Muscle layer of duodenum (tissue), 2 donors: ENCODE measurements around the gene ABCG1.

Experiments used
- H3K27ac ChIP-seq: one replicate; pipeline ENCODE4 v1.7.0; 2013; ENCODE audit warnings: mild to moderate bottlenecking, low read length
- H3K27me3 ChIP-seq: one replicate; pipeline ENCODE4 v1.7.0; 2013; ENCODE audit warnings: low read depth, mild to moderate bottlenecking, control low read depth, low read length
- H3K36me3 ChIP-seq, 2 donors: one replicate each; pipeline ENCODE4 v1.7.0; 2013; ENCODE audit warnings: low read length in 2 of 2, control low read depth in 1 of 2, mild to moderate bottlenecking in 1 of 2; ENCODE audit not compliant: insufficient read depth in 2 of 2, control insufficient read depth in 1 of 2
- H3K4me1 ChIP-seq, 2 donors: one replicate each; pipeline ENCODE4 v1.7.0; 2013; ENCODE audit warnings: low read length in 2 of 2, mild to moderate bottlenecking in 2 of 2, control low read depth in 1 of 2, moderate library complexity in 1 of 2; ENCODE audit not compliant: insufficient read depth in 2 of 2, control insufficient read depth in 1 of 2
- H3K4me3 ChIP-seq, 2 donors: one replicate each; pipeline ENCODE4 v1.7.0; 2013; ENCODE audit warnings: low read length in 2 of 2, low read depth in 1 of 2, mild to moderate bottlenecking in 1 of 2
- H3K9me3 ChIP-seq, 2 donors: one replicate each; pipeline ENCODE4 v1.7.0; 2013; ENCODE audit warnings: low read length in 2 of 2, control low read depth in 1 of 2, mild to moderate bottlenecking in 1 of 2; ENCODE audit not compliant: control insufficient read depth in 1 of 2
- donor health status: healthy.

ABCG1 gene

DNA sequence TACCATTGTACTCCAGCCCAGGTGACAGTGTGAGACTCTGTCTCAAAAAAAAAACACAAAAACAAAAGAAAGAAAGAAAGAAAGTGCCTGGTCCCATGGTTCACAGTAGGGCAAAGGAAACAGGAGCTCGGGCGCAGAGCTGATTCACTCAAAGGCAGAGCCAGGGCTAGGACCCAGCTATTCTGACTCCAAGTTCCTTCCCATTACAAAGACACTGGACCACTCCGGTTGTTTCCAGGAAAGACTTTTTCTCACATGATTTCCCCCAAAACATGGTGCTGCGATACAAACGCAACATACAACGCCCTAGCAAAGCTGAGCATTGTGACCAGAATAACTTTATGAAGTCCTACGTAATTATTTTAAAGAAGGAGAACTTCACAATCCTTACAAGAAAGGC lies 10.7 kb downstream of the ABCG1 start:
- H3K9me3 ChIP-seq = no peaks in the 10 kb centered on the region
- no peak overlapping the region for H3K27ac ChIP-seq
- H3K4me3 ChIP-seq = no peak overlapping the region
- peaks cover 33 to 51% of the 10 kb centered on the region in 2 donors for H3K4me1 ChIP-seq
- no peaks in the 10 kb centered on the region for H3K27me3 ChIP-seq
- H3K36me3 ChIP-seq = peaks cover 0 to 4% of the 10 kb centered on the region in 2 donors

DNA sequence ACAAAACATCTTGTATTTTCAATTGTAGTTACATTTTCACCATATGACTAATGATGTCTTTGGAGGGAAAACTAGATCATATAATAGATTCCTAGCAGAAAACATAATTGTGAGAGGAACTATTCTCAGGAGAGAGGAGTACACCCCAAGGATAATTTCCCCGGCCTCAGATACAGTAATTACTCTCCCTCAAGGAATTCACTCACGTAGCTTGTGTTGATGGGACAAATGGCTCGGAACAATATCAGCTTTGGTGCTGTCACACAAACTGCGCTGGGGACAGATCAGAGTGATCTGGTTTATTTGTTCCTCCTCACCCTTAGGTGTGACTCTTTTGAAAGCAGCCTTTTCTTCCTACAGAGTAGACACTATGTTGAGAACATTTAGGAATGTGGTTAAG lies 11.2 kb downstream of the ABCG1 start:
- Histone ChIP-seq H3K4me3 (no peak overlapping the region), H3K4me1 (peaks cover 35 to 55% of the 10 kb centered on the region in 2 donors), H3K36me3 (peaks cover 0 to 4% of the 10 kb centered on the region in 2 donors), H3K27ac (no peak overlapping the region), H3K9me3 (no peaks in the 10 kb centered on the region), H3K27me3 (no peaks in the 10 kb centered on the region)

DNA sequence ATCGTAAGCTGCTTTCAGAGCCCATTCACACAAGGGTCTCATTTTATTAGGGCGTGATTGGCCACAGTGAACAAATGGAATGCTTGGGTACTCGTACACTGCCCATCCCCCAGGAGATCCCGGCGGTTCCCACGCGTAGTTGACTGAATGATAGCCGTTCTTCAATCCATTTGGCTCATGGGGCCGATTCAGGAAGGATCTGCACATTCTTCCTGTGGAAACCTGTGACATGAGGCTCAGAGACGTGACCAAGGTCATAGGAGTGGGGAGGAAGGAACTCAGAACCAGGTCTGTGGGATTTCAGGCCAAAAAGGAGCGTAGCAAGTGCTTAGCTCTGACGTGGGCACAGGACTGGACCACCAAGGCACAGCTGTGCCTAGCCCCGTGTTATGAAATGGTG lies 11.7 kb downstream of the ABCG1 start:
- H3K27ac ChIP-seq = no peak overlapping the region
- peaks cover 40 to 57% of the 10 kb centered on the region in 2 donors for H3K4me1 ChIP-seq
- H3K27me3 ChIP-seq = no peaks in the 10 kb centered on the region
- H3K9me3 ChIP-seq = no peaks in the 10 kb centered on the region
- no peak overlapping the region for H3K4me3 ChIP-seq
- H3K36me3 ChIP-seq = peaks cover 0 to 4% of the 10 kb centered on the region in 2 donors

DNA sequence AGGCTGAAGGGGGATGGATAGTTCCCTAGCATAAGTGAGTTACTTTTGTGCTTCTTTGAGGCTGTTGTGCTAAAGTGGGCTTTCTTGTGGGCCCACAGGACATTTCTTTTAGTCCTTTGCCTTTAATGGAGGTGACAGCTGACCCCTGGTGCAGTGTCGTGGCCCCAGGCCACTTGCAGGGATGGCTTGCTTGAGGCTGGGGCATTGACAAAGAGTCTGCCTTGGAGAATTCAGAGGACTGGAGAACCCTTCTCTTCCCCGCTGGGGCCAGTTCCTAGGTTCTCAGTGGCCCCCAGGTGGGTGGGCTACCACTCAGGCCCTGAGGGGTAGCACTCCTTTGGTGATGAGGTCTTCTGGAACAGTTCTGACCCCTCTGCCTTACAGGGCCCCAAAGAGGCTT lies 12.8 kb downstream of the ABCG1 start:
- Histone ChIP-seq H3K4me3 (no peak overlapping the region), H3K27me3 (no peaks in the 10 kb centered on the region), H3K27ac (no peak overlapping the region), H3K36me3 (no peaks in the 10 kb centered on the region), H3K4me1 (peaks cover 40 to 65% of the 10 kb centered on the region in 2 donors), H3K9me3 (no peaks in the 10 kb centered on the region)

DNA sequence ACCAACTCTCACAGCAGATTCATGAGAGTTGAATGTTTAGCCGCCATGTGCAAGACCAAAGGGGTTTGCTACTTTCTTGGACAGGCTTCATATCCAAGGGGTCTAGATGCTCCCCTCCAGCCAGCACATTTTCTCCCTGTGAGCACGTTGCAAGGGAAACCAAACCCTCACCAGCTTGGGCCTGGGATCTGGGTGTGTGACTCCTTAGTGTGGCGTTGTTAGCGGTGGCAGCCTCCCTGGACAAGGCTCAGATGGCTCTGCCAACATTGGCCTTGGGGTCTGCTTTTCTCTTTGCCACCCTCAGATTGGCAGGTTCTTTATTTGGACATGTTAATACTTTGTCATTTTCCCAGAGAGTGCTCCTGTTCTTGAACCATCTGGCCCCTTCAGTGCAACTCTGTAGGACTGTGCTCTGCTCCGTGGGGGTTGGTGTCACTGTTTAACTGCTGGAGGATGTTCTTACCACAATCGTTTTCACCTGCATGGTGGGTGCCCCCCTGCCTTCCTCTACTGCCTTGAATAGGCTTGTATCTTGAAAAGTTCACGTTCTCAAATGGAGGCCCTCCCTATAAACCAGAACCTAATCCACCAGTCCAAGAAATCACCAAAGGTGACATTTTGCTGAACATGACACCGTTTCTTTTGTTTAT lies 13.4 kb downstream of the ABCG1 start:
- Histone ChIP-seq H3K4me3 (no peak overlapping the region), H3K36me3 (no peaks in the 10 kb centered on the region), H3K9me3 (no peaks in the 10 kb centered on the region), H3K27ac (peak overlapping the region; percentile 76), H3K4me1 (peaks cover 40 to 65% of the 10 kb centered on the region in 2 donors), H3K27me3 (no peaks in the 10 kb centered on the region)

DNA sequence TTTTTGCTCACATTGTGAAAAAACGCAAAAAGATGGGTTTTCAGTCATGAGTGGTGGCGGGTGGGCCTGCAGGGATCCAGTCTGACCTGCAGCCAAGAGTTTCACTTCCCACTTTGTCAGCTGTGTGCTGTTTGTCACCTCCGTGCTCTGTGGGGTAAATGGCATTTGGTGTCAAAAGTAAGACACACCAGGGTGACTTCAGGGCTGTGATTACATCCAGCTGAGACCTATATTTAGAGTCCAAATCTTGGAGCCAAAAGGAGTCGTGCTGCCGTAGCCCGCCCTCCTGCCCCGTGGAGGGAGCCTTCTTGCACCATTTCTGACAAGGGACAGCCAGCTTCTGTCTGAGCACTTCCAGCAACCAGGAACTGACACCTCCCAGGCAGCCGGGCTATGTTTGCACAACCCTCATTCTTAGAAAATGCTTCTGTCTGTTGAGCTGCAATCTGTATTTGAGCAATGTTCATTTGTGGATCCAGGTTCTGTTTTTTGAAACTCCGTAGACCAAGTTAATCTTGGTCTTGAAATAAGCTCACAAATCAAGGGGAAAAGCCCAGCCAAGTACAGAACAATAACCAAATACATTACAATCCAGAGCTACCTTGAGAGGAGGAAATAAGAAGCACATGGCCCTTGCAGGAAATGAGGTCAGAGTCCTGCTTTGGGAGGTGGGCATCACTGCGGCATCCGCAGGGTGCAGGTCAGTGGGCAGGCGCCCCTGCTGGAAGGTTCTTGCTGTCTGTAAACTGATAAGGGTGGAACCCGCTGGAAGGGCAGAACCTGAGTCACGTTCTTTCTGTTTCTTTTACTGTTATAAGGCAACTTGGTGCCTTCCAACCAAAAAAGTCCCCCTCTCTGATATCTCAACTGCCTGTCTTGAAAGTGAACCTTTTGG lies 14.4 kb downstream of the ABCG1 start:
- Histone ChIP-seq H3K36me3 (no peaks in the 10 kb centered on the region), H3K4me3 (peak overlapping the region in 1 of 2 donors; percentile 66), H3K27ac (peak overlapping the region; percentile 76), H3K9me3 (no peaks in the 10 kb centered on the region), H3K27me3 (no peaks in the 10 kb centered on the region), H3K4me1 (peaks cover 38 to 63% of the 10 kb centered on the region in 2 donors)

DNA sequence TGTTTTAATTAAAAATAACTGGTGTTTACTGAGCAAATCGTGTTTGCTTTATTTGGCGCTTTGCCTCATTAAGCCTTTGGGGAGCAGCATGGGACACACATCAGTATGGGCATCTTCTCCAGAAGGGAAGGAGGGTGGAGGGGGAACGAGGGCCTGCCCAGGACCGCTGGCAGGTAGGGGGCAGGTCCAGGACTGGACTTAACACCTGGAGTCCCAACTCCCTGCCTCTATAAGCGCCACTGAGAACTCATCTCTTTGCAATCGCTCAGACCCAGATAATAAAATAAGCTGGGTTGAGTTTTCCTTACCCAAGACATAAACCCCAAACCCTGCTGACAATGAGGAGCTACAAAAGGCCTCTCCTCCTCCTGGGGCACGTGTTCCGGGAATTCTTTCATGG lies 15.1 kb downstream of the ABCG1 start:
- H3K27me3 ChIP-seq = no peaks in the 10 kb centered on the region
- H3K4me1 ChIP-seq = peaks cover 32 to 56% of the 10 kb centered on the region in 2 donors
- no peaks in the 10 kb centered on the region for H3K36me3 ChIP-seq
- no peaks in the 10 kb centered on the region for H3K9me3 ChIP-seq
- H3K27ac ChIP-seq = peak overlapping the region; percentile 76
- H3K4me3 ChIP-seq = peak overlapping the region; percentile 17 to 66

DNA sequence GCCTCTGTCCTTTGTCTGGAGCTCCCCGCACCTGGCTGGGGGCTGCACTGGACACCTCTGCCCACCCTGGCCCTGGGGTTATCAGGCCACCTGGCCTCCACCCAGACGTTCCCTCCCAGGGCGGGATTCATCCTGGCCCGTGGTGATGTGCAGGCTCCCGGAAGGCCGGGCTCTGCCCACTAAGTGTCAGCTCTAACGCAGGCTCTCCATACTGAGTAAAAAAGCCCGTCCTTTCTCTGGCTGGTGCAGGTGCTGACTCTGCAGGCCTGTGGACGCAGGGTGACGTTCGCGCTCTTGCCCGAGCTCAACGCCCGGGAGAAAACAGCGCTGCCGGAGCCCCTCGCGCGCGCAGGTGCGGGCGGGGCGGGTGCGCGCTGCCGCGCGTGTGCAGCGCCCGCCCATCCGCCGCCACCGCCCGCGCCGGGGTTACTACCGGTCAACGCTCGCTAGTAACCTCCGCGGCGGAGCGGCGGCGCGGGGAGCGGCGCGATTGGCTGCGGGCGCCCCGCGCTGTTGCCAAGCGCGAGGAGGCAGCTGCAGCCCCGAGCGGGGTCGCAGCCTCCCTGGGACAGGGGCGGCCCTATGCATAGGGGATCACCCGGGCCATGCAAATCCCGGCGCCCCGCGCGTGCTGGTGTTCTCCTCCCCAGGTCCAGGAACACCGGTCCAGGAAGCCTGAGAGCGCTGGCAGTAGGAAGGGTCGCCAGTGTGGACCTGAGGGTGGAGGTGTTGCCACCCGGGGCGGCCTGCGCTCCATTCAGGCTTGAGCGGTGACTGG lies 15.7 kb downstream of the ABCG1 start:
- H3K4me1 ChIP-seq = peaks cover 32 to 53% of the 10 kb centered on the region in 2 donors
- peak overlapping the region; percentile 76 for H3K27ac ChIP-seq
- no peaks in the 10 kb centered on the region for H3K36me3 ChIP-seq
- H3K27me3 ChIP-seq = no peaks in the 10 kb centered on the region
- peak overlapping the region; percentile 34 to 66 for H3K4me3 ChIP-seq
- no peaks in the 10 kb centered on the region for H3K9me3 ChIP-seq

DNA sequence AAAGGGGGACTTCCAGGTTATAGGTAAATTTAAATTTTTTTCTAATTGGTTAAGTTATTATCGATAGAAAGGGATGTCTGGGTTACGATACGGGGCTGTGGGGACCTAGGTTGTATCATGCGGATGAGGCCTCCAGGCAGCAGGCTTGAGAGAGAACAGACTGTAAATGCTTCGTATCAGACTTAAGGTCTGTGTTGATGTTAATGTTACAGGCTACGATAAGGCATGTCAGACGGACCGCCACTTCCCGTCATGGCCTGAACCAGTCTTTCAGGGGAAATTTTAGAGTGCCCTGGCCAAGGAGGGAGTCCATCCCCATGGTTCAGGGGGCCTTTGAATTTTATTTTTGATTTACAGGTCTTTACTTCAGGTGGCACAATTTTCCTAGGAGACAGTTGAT lies 16.7 kb downstream of the ABCG1 start:
- Histone ChIP-seq H3K4me1 (peaks cover 32 to 51% of the 10 kb centered on the region in 2 donors), H3K4me3 (no peak overlapping the region)

DNA sequence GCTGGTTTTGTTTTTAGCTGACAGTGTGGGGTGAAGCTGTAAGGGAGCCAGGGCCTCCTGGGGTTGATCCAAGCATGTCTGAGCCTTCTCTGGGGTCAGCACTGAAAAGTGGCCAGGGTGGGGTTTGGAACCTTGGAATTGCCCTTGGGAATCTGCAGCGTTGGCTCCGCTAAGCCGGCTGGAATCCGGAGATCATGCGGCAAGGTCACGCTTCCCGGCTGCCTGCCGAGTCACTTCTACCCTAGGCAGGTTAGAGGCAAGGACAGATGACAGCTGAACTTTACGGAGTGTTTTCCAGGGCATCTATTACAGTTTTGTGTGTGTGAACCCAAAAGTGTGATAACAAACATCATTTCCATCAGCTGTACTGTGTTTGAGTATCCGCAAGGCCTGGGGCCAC lies 17.1 kb downstream of the ABCG1 start:
- H3K36me3 ChIP-seq = no peaks in the 10 kb centered on the region
- no peak overlapping the region for H3K27ac ChIP-seq
- H3K9me3 ChIP-seq = no peaks in the 10 kb centered on the region
- H3K4me3 ChIP-seq = no peak overlapping the region
- H3K27me3 ChIP-seq = no peaks in the 10 kb centered on the region
- H3K4me1 ChIP-seq = peaks cover 32 to 47% of the 10 kb centered on the region in 2 donors

More for the DNA sequence above, 16.7 kb downstream of the ABCG1 start:
- Histone ChIP-seq H3K36me3 (no peaks in the 10 kb centered on the region), H3K9me3 (no peaks in the 10 kb centered on the region), H3K27ac (no peak overlapping the region), H3K27me3 (no peaks in the 10 kb centered on the region)

DNA sequence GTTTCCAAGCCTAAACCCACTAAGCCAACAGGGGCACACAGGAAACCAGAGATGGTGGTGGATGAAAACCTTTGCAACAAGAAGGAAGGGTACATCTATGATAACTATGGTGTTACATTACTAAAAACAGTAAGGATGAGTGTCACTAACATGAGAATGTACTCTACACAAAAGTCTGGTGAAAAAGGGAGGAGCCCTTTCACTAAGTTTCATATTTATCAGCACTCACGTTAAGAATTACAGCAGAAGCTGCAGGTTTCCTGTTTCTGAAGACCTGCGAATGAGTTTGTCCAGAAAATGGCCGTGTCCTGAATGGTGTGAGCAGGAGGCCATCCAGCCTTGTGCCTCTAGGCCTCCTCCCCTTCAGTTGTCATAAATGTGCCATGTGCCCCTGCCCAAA lies 17.8 kb downstream of the ABCG1 start:
- no peaks in the 10 kb centered on the region for H3K27me3 ChIP-seq
- H3K4me3 ChIP-seq = no peak overlapping the region
- H3K27ac ChIP-seq = no peak overlapping the region
- no peaks in the 10 kb centered on the region for H3K9me3 ChIP-seq
- H3K4me1 ChIP-seq = peaks cover 32 to 40% of the 10 kb centered on the region in 2 donors
- no peaks in the 10 kb centered on the region for H3K36me3 ChIP-seq
